Measurements from ENCODE around the gene FADS6.

- TF ChIP-seq, protein P1, sequence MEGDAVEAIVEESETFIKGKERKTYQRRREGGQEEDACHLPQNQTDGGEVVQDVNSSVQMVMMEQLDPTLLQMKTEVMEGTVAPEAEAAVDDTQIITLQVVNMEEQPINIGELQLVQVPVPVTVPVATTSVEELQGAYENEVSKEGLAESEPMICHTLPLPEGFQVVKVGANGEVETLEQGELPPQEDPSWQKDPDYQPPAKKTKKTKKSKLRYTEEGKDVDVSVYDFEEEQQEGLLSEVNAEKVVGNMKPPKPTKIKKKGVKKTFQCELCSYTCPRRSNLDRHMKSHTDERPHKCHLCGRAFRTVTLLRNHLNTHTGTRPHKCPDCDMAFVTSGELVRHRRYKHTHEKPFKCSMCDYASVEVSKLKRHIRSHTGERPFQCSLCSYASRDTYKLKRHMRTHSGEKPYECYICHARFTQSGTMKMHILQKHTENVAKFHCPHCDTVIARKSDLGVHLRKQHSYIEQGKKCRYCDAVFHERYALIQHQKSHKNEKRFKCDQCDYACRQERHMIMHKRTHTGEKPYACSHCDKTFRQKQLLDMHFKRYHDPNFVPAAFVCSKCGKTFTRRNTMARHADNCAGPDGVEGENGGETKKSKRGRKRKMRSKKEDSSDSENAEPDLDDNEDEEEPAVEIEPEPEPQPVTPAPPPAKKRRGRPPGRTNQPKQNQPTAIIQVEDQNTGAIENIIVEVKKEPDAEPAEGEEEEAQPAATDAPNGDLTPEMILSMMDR (IDR thresholded peaks at IDR 0.05; ENCODE audit: low read depth, low read length) = no peak
- TF ChIP-seq EZH2phosphoT487 (IDR thresholded peaks at IDR 0.05; ENCODE audit: low read depth) = no peak
Observed at GRCh38 chr17:74930535-74931036, 37.2 kb upstream of the FADS6 start.
